ENCODE measurements around the gene KAZN.
"Not testable (repeated sequence)": the region's sequence is repeated elsewhere in the genome, so short reads cannot be mapped to it uniquely, and the experiment has no call there.

KAZN gene

DNA sequence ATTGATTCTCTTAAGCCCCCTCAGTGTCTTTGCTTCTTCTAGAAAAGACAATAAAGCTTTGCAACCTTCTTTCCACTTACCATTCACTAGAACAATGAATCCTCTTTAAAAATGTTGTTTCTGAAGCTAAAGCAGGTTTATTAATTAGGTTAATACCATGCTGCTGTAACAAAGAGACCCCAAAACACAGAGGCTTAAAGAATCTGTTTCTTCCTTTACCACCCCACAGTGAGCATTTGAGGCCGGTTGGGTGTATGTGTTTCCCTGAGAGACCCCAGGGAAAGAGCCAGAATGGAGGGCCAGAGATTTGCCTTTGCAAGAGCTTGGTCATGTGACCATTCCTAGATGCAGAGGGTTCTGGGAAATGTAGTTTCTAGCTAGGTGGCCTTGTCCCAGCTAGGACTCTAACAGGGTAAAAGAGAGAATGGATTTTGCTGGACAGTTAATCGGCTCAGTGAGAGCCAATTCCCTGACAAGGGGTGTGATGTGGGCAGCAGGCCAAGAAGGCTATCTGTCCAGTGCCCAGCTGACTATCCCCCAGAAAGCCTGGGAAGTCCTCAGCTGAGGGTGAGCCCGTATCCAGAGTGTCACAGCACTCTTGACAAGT, 363.3 kb downstream of the KAZN start:
- H3K9me3 Mint-ChIP-seq = no peaks in the 10 kb centered on the region
- H3K4me1 Mint-ChIP-seq (ENCODE audit: low read depth) = no peaks in the 10 kb centered on the region
- H3K4me3 Mint-ChIP-seq = no peak overlapping the region
- no peaks in the 10 kb centered on the region for H3K27me3 Mint-ChIP-seq
- H3K27ac Mint-ChIP-seq = no peak overlapping the region
- DNase-seq = no peak
- H3K36me3 Mint-ChIP-seq (ENCODE audit: low read depth) = no peaks in the 10 kb centered on the region

DNA sequence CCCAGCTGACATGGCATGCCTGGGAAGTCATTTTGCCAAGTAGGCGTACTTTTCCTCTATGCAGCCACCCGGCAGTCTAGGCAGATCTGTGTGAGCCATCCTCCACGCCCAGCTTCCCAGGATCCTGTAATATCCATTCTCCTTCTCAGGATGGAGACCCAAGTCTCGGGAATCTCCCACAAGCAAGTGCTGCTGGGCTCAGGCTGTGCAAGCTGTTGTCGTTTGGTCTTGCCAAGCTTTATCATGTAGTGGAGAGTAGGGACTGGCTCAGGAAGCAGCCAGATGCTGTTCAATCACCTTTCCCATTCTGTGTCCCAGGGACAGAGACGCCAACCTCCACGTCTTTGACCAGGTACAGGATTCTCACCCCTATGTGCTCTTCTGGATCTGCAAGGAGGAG, 363.9 kb downstream of the KAZN start:
- Mint-ChIP-seq H3K36me3 (ENCODE audit: low read depth) (no peaks in the 10 kb centered on the region), H3K27ac (no peak overlapping the region), H3K4me3 (no peak overlapping the region), H3K9me3 (no peaks in the 10 kb centered on the region), H3K4me1 (ENCODE audit: low read depth) (no peaks in the 10 kb centered on the region), H3K27me3 (no peaks in the 10 kb centered on the region)
- no peak for DNase-seq

DNA sequence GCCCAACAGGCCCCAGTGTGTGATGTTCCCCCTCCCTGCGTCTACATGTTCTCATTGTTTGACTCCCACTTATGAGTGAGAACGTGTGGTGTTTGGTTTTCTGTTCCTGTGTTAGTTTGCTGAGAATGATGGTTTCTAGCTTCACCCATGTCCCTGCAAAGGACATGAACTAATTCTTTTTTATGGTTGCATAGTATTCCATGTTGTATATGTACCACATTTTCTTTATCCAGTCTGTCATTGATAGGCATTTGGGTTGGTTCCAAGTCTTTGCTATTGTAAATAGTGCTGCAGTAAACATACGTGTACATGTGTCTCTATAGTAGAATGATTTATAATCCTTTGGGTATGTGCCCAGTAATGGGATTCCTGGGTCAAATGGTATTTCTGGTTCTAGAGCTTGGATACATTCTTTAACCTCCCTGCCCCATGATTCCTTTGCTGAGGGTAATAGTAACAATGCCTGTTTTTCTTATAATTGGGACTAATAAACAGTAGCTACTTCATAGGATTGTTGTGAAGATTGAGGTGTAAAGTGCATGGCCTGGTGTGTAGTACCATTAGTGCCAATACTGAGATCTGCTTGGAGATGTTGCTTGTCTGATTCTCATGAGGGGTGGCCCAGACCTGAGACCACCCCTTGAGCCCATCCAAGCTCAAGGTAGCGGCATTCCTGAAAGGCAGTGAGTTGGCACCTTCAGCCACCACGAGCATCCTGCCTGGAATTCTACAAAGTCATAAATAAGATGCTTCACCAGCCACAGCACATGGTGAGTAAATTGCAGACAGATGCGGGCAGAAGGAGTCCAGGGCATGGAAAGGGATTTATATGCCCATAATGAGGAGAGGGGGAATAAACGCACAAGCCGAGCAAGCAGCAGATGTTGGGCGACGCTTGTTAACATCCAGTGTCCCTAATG, 365.6 kb downstream of the KAZN start:
- H3K27me3 Mint-ChIP-seq; H3K9me3 Mint-ChIP-seq; H3K27ac Mint-ChIP-seq; H3K36me3 Mint-ChIP-seq (ENCODE audit: low read depth); DNase-seq; H3K4me1 Mint-ChIP-seq (ENCODE audit: low read depth); H3K4me3 Mint-ChIP-seq: not testable (repeated sequence)

DNA sequence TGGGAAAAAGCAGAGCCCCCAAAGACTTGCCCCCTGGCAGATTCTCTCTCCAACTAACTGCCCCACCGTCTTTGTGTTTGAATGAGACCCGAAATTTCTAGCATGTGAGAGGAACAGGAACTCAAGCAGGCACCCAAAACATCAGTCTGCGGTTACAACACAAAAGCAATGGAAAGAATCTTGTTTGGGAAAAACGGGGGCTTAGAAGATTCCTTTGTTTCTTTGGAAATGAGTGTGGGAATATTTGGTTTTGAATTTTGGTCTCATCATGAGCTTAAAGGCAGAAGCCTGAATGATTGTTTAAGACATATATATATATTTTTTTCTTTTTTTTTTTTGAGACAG, 366.2 kb downstream of the KAZN start:
- Mint-ChIP-seq H3K36me3 (ENCODE audit: low read depth) (no peaks in the 10 kb centered on the region), H3K4me3 (no peak overlapping the region), H3K27me3 (no peaks in the 10 kb centered on the region), H3K9me3 (no peaks in the 10 kb centered on the region), H3K27ac (no peak overlapping the region), H3K4me1 (ENCODE audit: low read depth) (peaks cover 10% of the 10 kb centered on the region)
- DNase-seq = no peak

DNA sequence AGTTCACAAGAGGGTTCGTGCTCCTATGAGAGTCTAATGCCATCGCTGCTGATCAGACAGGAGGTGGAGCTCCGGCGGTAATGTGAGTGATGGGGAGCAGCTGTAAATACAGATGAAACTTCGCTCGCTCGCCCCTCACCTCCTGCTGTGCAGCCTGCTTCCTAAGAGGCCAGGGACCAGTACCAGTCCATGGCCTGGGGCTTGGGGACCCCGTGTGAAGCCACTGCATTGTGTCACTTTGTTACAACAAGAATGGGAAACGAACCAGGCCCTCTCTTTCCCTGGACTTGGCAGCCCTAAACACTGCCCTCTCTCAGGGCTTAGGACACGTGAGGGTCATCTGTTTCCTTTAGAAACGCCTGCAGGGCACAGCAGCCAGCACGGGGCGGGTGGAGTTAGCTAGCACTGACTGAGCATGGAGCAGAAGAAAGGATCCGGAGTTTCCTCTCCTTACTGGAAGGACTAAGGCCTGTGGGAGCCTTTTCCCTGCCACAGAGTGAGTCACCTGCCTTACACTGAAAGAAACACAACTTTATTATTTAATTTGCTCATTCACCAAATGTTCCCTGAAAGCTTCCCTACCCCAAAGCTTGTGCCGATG, 369.9 kb downstream of the KAZN start:
- DNase-seq = no peak
- H3K4me1 Mint-ChIP-seq (ENCODE audit: low read depth) = peaks cover 20% of the 10 kb centered on the region
- H3K4me3 Mint-ChIP-seq = no peak overlapping the region
- no peaks in the 10 kb centered on the region for H3K9me3 Mint-ChIP-seq
- no peaks in the 10 kb centered on the region for H3K36me3 Mint-ChIP-seq (ENCODE audit: low read depth)
- H3K27ac Mint-ChIP-seq = no peak overlapping the region
- peaks cover 5% of the 10 kb centered on the region for H3K27me3 Mint-ChIP-seq

DNA sequence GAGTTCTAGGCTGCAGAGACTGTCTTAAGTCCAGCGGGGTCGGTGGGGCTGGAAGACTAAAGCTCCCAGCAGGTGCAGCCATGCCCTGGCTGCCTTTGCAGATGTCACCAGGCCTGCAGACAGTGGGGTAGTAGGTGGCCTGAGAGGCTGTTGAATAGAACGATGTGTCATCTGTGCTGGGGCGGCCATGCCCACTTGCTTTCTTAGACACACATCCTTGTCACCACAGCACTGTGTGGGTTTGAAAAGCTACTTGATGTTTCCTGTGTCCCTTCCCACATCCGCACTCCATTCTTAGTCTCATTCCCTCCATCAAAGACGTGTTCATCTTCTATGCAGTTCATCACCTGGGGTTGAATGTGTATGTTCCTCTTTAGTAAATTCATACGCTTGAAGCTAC, 370.5 kb downstream of the KAZN start:
- H3K27ac Mint-ChIP-seq = peak overlapping the region; percentile 76
- H3K36me3 Mint-ChIP-seq (ENCODE audit: low read depth) = no peaks in the 10 kb centered on the region

DNA sequence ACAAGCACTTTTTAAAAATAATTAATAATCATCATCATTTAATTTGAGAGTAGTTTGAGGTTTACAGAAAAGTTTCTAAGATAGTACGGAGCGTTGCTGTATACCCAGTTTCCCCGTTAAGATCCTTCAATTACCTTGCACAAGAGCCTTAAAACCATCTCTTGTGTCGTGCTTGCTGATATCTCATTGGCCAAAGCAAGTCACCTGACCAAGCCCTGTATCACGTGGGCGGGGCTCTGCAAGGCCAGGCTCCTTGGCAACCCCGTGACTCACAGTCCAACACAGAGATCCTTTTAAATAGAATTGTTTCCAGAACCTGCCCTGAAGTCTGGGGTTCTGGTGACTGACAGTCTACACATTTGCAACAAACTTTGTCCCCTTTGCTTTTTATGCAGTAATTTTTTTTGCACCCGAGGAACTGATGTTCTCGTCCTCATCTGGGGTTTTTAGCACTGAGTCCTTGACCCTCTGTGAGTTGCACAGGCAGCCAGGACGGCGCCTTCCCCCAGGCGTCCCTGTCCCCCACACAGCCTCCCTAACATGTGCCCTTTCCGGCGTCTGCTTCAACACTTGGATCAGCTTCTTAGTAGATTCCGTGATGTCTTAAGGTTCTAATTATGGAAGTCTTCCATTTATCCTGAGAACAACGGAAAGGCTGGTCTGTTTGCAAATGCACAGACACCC, 371.8 kb downstream of the KAZN start:
- Mint-ChIP-seq H3K27me3 (peaks cover 5% of the 10 kb centered on the region), H3K4me3 (no peak overlapping the region), H3K9me3 (no peaks in the 10 kb centered on the region), H3K27ac (no peak overlapping the region), H3K4me1 (ENCODE audit: low read depth) (peaks cover 20% of the 10 kb centered on the region), H3K36me3 (ENCODE audit: low read depth) (no peaks in the 10 kb centered on the region)
- DNase-seq = no peak

More for the DNA sequence above, 370.5 kb downstream of the KAZN start:
- peaks cover 5% of the 10 kb centered on the region for H3K27me3 Mint-ChIP-seq
- H3K4me3 Mint-ChIP-seq = no peak overlapping the region
- peaks cover 20% of the 10 kb centered on the region for H3K4me1 Mint-ChIP-seq (ENCODE audit: low read depth)
- H3K9me3 Mint-ChIP-seq = no peaks in the 10 kb centered on the region
- DNase-seq = no peak

DNA sequence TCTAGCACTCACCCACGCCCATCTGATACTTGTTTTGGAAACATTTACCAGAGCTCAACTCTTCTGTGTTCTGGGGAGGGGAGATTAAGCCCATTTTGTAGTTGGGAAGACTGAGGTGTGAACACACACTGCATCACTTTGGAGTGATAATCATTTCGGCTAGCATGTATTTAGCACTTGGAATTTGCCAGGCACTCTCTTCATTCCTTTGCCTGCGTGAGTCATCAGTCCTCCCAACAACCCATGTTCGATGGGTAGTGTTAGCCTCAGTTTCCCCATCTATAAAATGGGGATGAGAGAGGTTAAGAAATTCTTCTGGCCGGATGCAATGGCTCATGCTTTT, 372.3 kb downstream of the KAZN start:
- H3K27me3 Mint-ChIP-seq = peaks cover 5% of the 10 kb centered on the region
- no peak overlapping the region for H3K4me3 Mint-ChIP-seq
- DNase-seq = no peak
- no peak overlapping the region for H3K27ac Mint-ChIP-seq
- no peaks in the 10 kb centered on the region for H3K9me3 Mint-ChIP-seq
- no peaks in the 10 kb centered on the region for H3K36me3 Mint-ChIP-seq (ENCODE audit: low read depth)
- H3K4me1 Mint-ChIP-seq (ENCODE audit: low read depth) = peaks cover 20% of the 10 kb centered on the region

DNA sequence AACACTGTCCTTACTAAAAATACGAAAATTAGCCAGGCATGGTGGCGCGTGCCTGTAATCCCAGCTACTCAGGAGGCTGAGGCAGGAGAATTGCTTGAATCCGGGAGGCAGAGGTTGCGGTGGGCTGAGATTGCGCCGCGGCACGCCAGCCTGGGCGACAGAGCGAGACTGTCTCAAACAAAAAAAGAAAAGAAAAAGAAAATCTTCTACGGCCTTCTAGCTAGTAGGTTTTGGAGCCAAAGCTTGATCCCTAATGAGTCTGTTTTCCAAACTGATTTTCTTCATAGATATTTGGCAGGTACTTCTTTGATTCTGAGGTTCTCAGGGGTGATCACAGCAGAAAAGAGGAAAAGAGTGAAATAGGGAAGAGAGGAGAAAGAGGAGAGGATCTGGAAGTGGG, 372.7 kb downstream of the KAZN start:
- Mint-ChIP-seq H3K4me1 (ENCODE audit: low read depth) (peaks cover 20% of the 10 kb centered on the region), H3K27ac (no peak overlapping the region), H3K9me3 (no peaks in the 10 kb centered on the region), H3K4me3 (no peak overlapping the region), H3K27me3 (peaks cover 5% of the 10 kb centered on the region), H3K36me3 (ENCODE audit: low read depth) (no peaks in the 10 kb centered on the region)
- DNase-seq = no peak

DNA sequence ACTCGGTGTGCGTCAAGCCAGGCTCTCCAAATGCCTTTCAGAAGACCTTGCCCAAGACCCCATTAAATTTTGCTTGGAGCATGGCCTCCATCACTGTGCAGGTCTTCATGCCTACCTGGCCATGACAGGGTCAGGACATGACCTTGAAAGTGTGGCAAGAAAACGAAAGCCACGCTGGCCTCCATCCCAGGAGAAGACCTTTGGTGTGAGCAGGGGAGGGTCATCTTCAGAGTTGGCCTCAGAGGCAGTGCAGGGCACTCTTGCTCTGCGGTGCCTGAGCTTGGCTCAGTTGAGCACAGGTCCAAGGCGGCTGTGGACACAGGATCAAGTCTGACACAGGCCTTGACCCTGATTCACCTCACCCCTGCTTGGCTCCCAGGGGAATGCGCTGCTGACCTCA, 373.6 kb downstream of the KAZN start:
- DNase-seq = no peak
- H3K27me3 Mint-ChIP-seq = peaks cover 5% of the 10 kb centered on the region
- H3K36me3 Mint-ChIP-seq (ENCODE audit: low read depth) = no peaks in the 10 kb centered on the region
- H3K27ac Mint-ChIP-seq = no peak overlapping the region
- no peak overlapping the region for H3K4me3 Mint-ChIP-seq
- H3K9me3 Mint-ChIP-seq = no peaks in the 10 kb centered on the region
- H3K4me1 Mint-ChIP-seq (ENCODE audit: low read depth) = peaks cover 20% of the 10 kb centered on the region

DNA sequence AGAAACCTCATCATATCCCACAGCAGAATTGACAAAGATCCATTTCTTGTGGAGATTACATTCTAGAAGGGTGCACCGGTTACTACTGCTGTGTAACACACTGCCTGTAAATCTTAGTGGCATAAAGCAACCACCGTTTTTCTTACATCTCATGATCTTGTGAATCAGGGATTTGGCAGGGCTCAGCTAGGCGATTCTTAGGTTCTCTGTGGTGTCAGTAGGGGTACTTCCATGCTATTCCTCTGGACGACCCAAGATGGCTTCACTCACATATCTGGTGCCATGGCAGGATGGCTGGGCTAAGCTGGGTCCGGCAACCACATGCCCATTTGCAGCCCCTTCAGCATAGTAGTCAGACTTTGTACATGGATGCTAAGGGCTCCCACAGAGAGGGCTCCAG, 375.3 kb downstream of the KAZN start:
- Mint-ChIP-seq H3K27me3 (peaks cover 8% of the 10 kb centered on the region), H3K4me1 (ENCODE audit: low read depth) (peaks cover 18% of the 10 kb centered on the region), H3K36me3 (ENCODE audit: low read depth) (no peaks in the 10 kb centered on the region), H3K4me3 (no peak overlapping the region), H3K27ac (no peak overlapping the region), H3K9me3 (no peaks in the 10 kb centered on the region)
- DNase-seq = no peak

DNA sequence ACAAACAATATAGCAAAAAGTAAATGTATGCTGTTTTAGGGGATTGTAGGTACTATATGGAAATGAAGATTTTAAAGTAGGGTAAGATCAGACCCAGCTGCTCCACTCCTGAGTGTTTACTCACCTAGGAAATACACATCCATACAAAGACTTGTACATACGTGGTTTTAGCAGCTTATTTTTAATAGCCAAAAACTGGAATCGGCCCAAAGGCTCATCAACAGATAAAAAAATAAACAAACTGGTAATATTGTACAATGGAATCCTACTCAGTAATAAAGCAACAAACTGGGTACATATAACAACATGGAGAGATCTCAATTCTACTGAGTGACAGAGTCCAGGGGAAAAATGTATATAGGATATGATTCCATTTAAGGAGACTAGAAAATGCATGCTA, 375.9 kb downstream of the KAZN start:
- no peaks in the 10 kb centered on the region for H3K36me3 Mint-ChIP-seq (ENCODE audit: low read depth)
- no peak overlapping the region for H3K4me3 Mint-ChIP-seq
- H3K27me3 Mint-ChIP-seq = peaks cover 8% of the 10 kb centered on the region
- H3K9me3 Mint-ChIP-seq = no peaks in the 10 kb centered on the region
- H3K4me1 Mint-ChIP-seq (ENCODE audit: low read depth) = peaks cover 12% of the 10 kb centered on the region
- no peak overlapping the region for H3K27ac Mint-ChIP-seq
- DNase-seq = no peak

DNA sequence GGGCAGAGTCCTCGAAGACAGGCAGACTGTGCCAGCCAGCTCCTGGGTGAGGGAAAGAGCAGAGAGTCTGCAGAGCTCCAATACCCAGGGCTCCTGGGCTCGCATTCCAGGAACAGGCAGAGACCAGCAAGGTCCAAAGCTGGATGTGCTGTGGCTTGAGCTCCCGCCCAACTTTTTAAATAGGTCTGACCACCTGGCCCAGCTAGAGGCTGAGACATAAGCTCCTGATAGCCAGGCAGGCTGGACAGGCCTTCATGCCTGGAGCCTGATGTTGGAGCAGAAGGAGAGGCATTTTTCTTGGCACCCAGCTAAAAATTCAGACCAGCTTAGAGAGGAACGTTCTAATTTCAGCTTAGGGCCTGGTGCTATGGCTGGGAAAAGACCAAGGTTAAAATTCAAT, 376.6 kb downstream of the KAZN start:
- Mint-ChIP-seq H3K36me3 (ENCODE audit: low read depth) (no peaks in the 10 kb centered on the region), H3K4me3 (no peak overlapping the region), H3K4me1 (ENCODE audit: low read depth) (peaks cover 9% of the 10 kb centered on the region), H3K9me3 (no peaks in the 10 kb centered on the region), H3K27ac (no peak overlapping the region), H3K27me3 (peaks cover 8% of the 10 kb centered on the region)
- DNase-seq = no peak

DNA sequence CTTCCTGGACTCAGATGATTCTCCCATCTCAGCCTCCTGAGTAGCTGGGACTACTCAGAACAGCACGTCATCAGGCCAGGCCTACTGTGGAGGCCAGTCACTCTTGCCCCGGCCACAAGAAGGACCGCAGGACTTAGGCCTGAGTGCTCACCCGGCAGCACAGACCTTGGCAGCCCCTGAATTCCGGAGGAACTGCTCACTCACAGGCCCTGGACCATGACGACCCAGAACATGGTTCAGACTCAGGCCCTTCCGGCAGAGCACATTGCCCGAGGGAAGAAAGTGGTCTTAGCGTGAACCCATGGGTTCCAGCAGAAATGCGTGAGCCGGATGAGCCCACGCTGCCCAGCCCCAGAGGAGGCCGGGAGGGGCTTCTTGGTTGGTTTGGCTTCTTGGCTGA, 377.8 kb downstream of the KAZN start:
- DNase-seq = no peak
- Mint-ChIP-seq H3K9me3 (no peaks in the 10 kb centered on the region), H3K4me3 (no peak overlapping the region), H3K27ac (no peak overlapping the region), H3K36me3 (ENCODE audit: low read depth) (no peaks in the 10 kb centered on the region), H3K27me3 (peaks cover 10% of the 10 kb centered on the region), H3K4me1 (ENCODE audit: low read depth) (peaks cover 3% of the 10 kb centered on the region)
